GM12891 (cell line): Measurements from ENCODE around the gene RRAS.

Experiments
- POLR2A ChIP-seq: IDR thresholded peaks from 2 replicates; pipeline ENCODE4 v1.6.1; 2011; ENCODE audit warnings: low read depth, low read length, control low read depth
- POLR2AphosphoS5 ChIP-seq: IDR thresholded peaks from 2 replicates; pipeline ENCODE4 v1.6.1; 2011; ENCODE audit warnings: low read depth, low read length, control low read depth

DNA sequence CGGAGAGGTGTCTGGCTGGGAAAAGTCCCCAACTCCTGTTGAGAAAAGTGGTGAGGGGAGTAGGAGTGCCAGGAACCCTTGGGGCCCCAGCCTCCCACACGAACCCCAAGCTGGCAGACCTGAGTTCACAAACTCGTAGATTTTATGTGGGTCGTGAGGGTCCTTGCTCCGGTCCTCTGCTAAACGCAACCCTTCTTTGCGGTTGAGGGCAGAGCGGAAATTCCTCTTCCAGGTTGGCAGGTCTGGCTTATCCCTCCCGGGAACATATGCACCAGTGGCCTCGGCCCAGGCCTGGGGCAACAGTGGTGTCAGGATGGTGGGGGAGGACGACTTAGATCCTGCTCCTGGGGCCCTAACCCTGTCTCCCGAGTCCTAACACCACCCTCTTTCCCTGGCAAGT, 23.3 kb upstream of the RRAS start:
- TF ChIP-seq POLR2AphosphoS5 (no peak), POLR2A (no peak)
